Colonic mucosa (tissue), 4 donors: ENCODE measurements around the gene PACS2. TPM values are rescaled to one million over a fixed set of nuclear protein-coding genes. Genes with fewer than 3 reads are reported as not detected.

Source experiments
- DNase-seq: peaks from one replicate; pipeline ENCODE4 v3.0.0-alpha.2; 2020
- H3K27ac ChIP-seq: fragments of 200-600 bp; one replicate; pipeline ENCODE4 v1.8.0; 2021
- H3K27me3 ChIP-seq: fragments of 200-600 bp; one replicate; pipeline ENCODE4 v1.8.0; 2021
- H3K36me3 ChIP-seq: fragments of 200-600 bp; one replicate; pipeline ENCODE4 v1.8.0; 2021
- H3K4me1 ChIP-seq: fragments of 200-600 bp; one replicate; pipeline ENCODE4 v1.8.0; 2021; ENCODE audit warnings: mild to moderate bottlenecking
- H3K4me3 ChIP-seq: fragments of 200-600 bp; one replicate; pipeline ENCODE4 v1.8.0; 2021
- H3K9ac ChIP-seq, 2 donors: one replicate each; pipeline ENCODE4 v1.7.0; 2013; ENCODE audit warnings: control low read depth in 2 of 2, low read depth in 2 of 2, low read length in 2 of 2
- H3K9me3 ChIP-seq: fragments of 200-600 bp; one replicate; pipeline ENCODE4 v1.8.0; 2021
- CTCF ChIP-seq: fragments of 200-600 bp; IDR thresholded peaks from one replicate; pipeline ENCODE4 v1.8.0; 2022; ENCODE audit warnings: antibody characterized with exemption, mild to moderate bottlenecking
- intact Hi-C: fragments of 100-400 bp; cut with DNase I; formaldehyde crosslinking; loops from one replicate; pipeline ENCODE4 v1.14.1; 2022
- total RNA-seq, 2 donors: library from RNA; stranded (reverse); fragmentation: NEBNext Ultra II Directional in 1 of 2; extraction: Animal tissue kit (Norgen Biotek cat#: 25700) in 1 of 2; gene quantifications; one replicate each; pipeline ENCODE4 v1.2.1, GENCODE V29; 2021
- donor health status: healthy.
- donor health status: DM: no; HTN: no; CAD: no.
- donor health status: DM: no; HTN: no; CAD: no.

The PACS2 gene
- total RNA-seq, 2 donors from 2014 or later, result 44.1 to 82.5 TPM

GRCh38 chr14:105418269-105419194 lies 104.0 kb downstream of the PACS2 start:
- peak overlapping the region; percentile 59 for H3K4me3 ChIP-seq
- no peak for TF ChIP-seq CTCF
- no peak overlapping the region for H3K27ac ChIP-seq
- H3K9me3 ChIP-seq, result no peaks in the 10 kb centered on the region
- no peaks in the 10 kb centered on the region for H3K27me3 ChIP-seq
- intact Hi-C loops, result no loop called here
- H3K36me3 ChIP-seq, result no peaks in the 10 kb centered on the region
- no peak for DNase-seq
- H3K9ac ChIP-seq, result peak overlapping the region in 1 of 2 donors; percentile 70
- H3K4me1 ChIP-seq, result peaks cover 16% of the 10 kb centered on the region

- peak within 1 kb of the TSS; percentile 27 for H3K27ac ChIP-seq
- peak within 1 kb of the TSS; percentile 71 for H3K4me3 ChIP-seq
- peak within 1 kb of the TSS; percentile 79 for H3K9ac ChIP-seq
- intact Hi-C loops, result no loop called here
- DNase-seq, result peak; percentile 65
- H3K27me3 ChIP-seq, result no peaks in the 10 kb centered on the region
- H3K4me1 ChIP-seq, result peaks cover 16% of the 10 kb centered on the region
- H3K36me3 ChIP-seq, result no peaks in the 10 kb centered on the region
- H3K9me3 ChIP-seq, result no peaks in the 10 kb centered on the region
- no peak for TF ChIP-seq CTCF
These were observed 104.9 kb downstream of the PACS2 start, which contains the start of gene MTA1 for GRCh38 chr14:105419195-105420091. Gene MTA1 (plus strand): TSS chr14:105419827. CDS start chr14:105420036, 209 bp downstream.

- TF ChIP-seq CTCF, result no peak
- Histone ChIP-seq H3K9ac (peak overlapping the region; percentile 79), H3K36me3 (no peaks in the 10 kb centered on the region), H3K9me3 (no peaks in the 10 kb centered on the region), H3K4me3 (peak overlapping the region; percentile 71), H3K4me1 (peaks cover 16% of the 10 kb centered on the region), H3K27me3 (no peaks in the 10 kb centered on the region), H3K27ac (no peak overlapping the region)
- intact Hi-C loops, result no loop called here
- no peak for DNase-seq
These were observed 105.8 kb downstream of the PACS2 start for GRCh38 chr14:105420101-105420973.

- no peak for TF ChIP-seq CTCF
- Histone ChIP-seq H3K27me3 (no peaks in the 10 kb centered on the region), H3K4me3 (peak overlapping the region; percentile 71), H3K4me1 (peaks cover 16% of the 10 kb centered on the region), H3K9me3 (no peaks in the 10 kb centered on the region), H3K27ac (no peak overlapping the region), H3K9ac (peak overlapping the region; percentile 79), H3K36me3 (no peaks in the 10 kb centered on the region)
- DNase-seq, result no peak
- intact Hi-C loops, result no loop called here
These were observed 106.6 kb downstream of the PACS2 start for GRCh38 chr14:105420974-105421674.
